A673 (cell line): Measurements from ENCODE around the gene OR1E1. TPM values are rescaled to one million over a fixed set of nuclear protein-coding genes. Genes with fewer than 3 reads are reported as not detected.
"Not testable (repeated sequence)": the region's sequence is repeated elsewhere in the genome, so short reads cannot be mapped to it uniquely, and the experiment has no call there.

Source experiments
- BruUV-seq: library from RNA; stranded (reverse); fragments of 400-500 nt; replicated peaks from 2 replicates; lab custom pipeline; 2021; lab: Mats Ljungman, UMichigan
- CTCF ChIA-PET: fragments of 300-600 bp; sonication (Branson Sonifier 250); formaldehyde crosslinking; loops from one replicate; lab custom pipeline; 2022; ENCODE audit warnings: antibody characterized with exemption; lab: Charles Lee
- POLR2A ChIA-PET: fragments of 300-600 bp; sonication (Branson Sonifier 250); formaldehyde crosslinking; loops from one replicate; lab custom pipeline; 2022; ENCODE audit warnings: antibody characterized with exemption; ENCODE audit not compliant: low non-redundant PET; lab: Charles Lee
- DNase-seq: peaks from one replicate; pipeline ENCODE4 v3.0.0-alpha.2; 2015; ENCODE audit warnings: low spot score
- H3K27ac ChIP-seq: fragments of 200-600 bp; sonication (generic); 2 replicates; pipeline ENCODE4 v1.5.1; 2016; ENCODE audit warnings: mixed run types, low read depth, mild to moderate bottlenecking, mixed read lengths, antibody characterized with exemption, low read length; ENCODE audit not compliant: poor library complexity, severe bottlenecking
- H3K27me3 ChIP-seq: fragments of 200-600 bp; sonication (generic); replicated peaks from 2 replicates; pipeline ENCODE4 v1.6.1; 2017; ENCODE audit warnings: mixed run types, low read depth, mild to moderate bottlenecking, mixed read lengths, antibody characterized with exemption, low read length; ENCODE audit not compliant: insufficient read depth, poor library complexity
- H3K36me3 ChIP-seq: fragments of 200-600 bp; sonication (generic); 2 replicates; pipeline ENCODE4 v1.6.1; 2016; ENCODE audit warnings: mixed run types, mild to moderate bottlenecking, mixed read lengths, antibody characterized with exemption, low read length; ENCODE audit not compliant: insufficient read depth, poor library complexity, severe bottlenecking
- H3K4me1 ChIP-seq: fragments of 200-600 bp; sonication (generic); 2 replicates; pipeline ENCODE4 v1.6.1; 2017; ENCODE audit warnings: mixed run types, mild to moderate bottlenecking, mixed read lengths, antibody characterized with exemption, low read length; ENCODE audit not compliant: insufficient read depth, poor library complexity, severe bottlenecking
- H3K4me3 ChIP-seq: fragments of 200-600 bp; sonication (generic); 2 replicates; pipeline ENCODE4 v1.5.1; 2016; ENCODE audit warnings: low read depth, mixed run types, mild to moderate bottlenecking, mixed read lengths, low read length; ENCODE audit not compliant: poor library complexity, severe bottlenecking
- H3K9me3 ChIP-seq: fragments of 200-600 bp; sonication (generic); 2 replicates; pipeline ENCODE4 v1.6.1; 2016; ENCODE audit warnings: mixed run types, low read depth, mild to moderate bottlenecking, mixed read lengths, antibody characterized with exemption, low read length; ENCODE audit not compliant: poor library complexity, severe bottlenecking
- CTCF ChIP-seq: fragments of 300-800, 200-600 bp; sonication (generic); conservative IDR thresholded peaks from 2 replicates; pipeline ENCODE4 v1.5.1; 2017; ENCODE audit warnings: low read depth, mild to moderate bottlenecking, antibody characterized with exemption, low read length, moderate library complexity, mixed read lengths
- EZH2 ChIP-seq: fragments of 200-600 bp; sonication (generic); IDR thresholded peaks from 2 replicates; pipeline ENCODE4 v1.6.1; 2017; ENCODE audit warnings: borderline replicate concordance, low read depth, mild to moderate bottlenecking, mixed read lengths, antibody characterized with exemption, low read length; ENCODE audit not compliant: poor library complexity, severe bottlenecking
- intact Hi-C: fragments of 100-400 bp; cut with micrococcal nuclease; formaldehyde crosslinking; loops from one replicate; pipeline ENCODE4 v1.10.0; 2022; ENCODE audit not compliant: unreplicated experiment
- total RNA-seq: library from RNA; stranded (reverse); gene quantifications from 2 replicates; pipeline ENCODE4 v1.2.3, GENCODE V29; 2021

Gene OR1E1
- total RNA-seq, 1 experiment from 2014 or later, result not detected

- Histone ChIP-seq H3K27me3 (peaks cover 14% of the 10 kb centered on the region), H3K4me3 (no peak overlapping the region), H3K9me3 (no peaks in the 10 kb centered on the region), H3K4me1 (no peaks in the 10 kb centered on the region), H3K27ac (no peak overlapping the region), H3K36me3 (no peaks in the 10 kb centered on the region)
- CTCF ChIA-PET, result no interaction called here
- BruUV-seq, result no TSS peak
- intact Hi-C loops, result no loop called here
- TF ChIP-seq EZH2 (no peak), CTCF (no peak)
- DNase-seq, result no peak
- POLR2A ChIA-PET, result no interaction called here
Measured at GRCh38 chr17:3415610-3416009, 17.4 kb upstream of the OR1E1 start.

- intact Hi-C loops, H3K4me1 ChIP-seq, POLR2A ChIA-PET, BruUV-seq, DNase-seq, H3K27ac ChIP-seq, CTCF ChIA-PET, H3K27me3 ChIP-seq, H3K36me3 ChIP-seq, H3K4me3 ChIP-seq, H3K9me3 ChIP-seq: not testable (repeated sequence)
Measured at GRCh38 chr17:3412216-3412615, 14.0 kb upstream of the OR1E1 start.

GRCh38 chr17:3411070-3411469 is 12.9 kb upstream of the OR1E1 start, which contains the start of gene OR3A3:
Gene OR3A3, plus strand, starts transcription at chr17:3411370.
- peaks cover 2% of the 10 kb centered on the region for H3K27me3 ChIP-seq
- no peak within 1 kb of the TSS for H3K27ac ChIP-seq
- ChIA-PET CTCF (no interaction called here), POLR2A (no interaction called here)
- no peak for DNase-seq
- H3K9me3 ChIP-seq, result no peaks in the 10 kb centered on the region
- intact Hi-C loops, result no loop called here
- no TSS peak for BruUV-seq
- H3K4me1 ChIP-seq, result no peaks in the 10 kb centered on the region
- H3K4me3 ChIP-seq, result no peak within 1 kb of the TSS
- TF ChIP-seq CTCF (no peak), EZH2 (no peak)
- no peaks in the 10 kb centered on the region for H3K36me3 ChIP-seq

- H3K4me3 ChIP-seq, H3K4me1 ChIP-seq, H3K36me3 ChIP-seq, POLR2A ChIA-PET, H3K9me3 ChIP-seq, CTCF ChIA-PET, H3K27me3 ChIP-seq, intact Hi-C loops, H3K27ac ChIP-seq, BruUV-seq, DNase-seq: not testable (repeated sequence)
Measured at GRCh38 chr17:3403856-3404255, 5.6 kb upstream of the OR1E1 start.
